ENCODE measurements around the gene KARS1.

The KARS1 gene

GRCh38 chr16:75647492-75648264 is at the start of gene KARS1, which contains the start of gene TERF2IP:
Gene KARS1 (minus strand): TSS chr16:75647665. CDS start chr16:75647639, 26 bp downstream.
Gene TERF2IP (plus strand): TSS chr16:75647773. CDS start chr16:75647883, 110 bp downstream.
- peak; percentile 96 for DNase-seq

GRCh38 chr16:75695708-75696107 is 48.2 kb upstream of the KARS1 start:
- DNase-seq, result peak; percentile 0

DNA sequence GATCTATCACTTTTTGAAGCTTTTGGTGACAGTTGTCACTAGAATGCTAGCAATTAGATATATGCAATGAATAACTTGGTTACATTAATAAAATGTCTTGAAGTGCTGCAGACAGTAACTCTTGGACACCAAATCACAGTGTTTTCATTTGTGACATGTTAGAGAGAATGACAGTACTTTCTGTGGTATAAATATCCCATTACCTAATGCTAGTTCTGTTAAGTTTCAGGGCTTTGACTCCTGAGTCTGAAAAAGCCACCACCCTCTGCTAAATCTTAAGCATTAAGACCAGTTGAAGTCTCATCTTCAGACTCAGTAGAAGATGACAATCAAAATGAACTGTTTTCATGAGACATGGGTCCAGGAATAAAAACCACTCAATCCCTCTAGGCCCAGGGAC is 39.9 kb upstream of the KARS1 start:
- no peak for DNase-seq

DNA sequence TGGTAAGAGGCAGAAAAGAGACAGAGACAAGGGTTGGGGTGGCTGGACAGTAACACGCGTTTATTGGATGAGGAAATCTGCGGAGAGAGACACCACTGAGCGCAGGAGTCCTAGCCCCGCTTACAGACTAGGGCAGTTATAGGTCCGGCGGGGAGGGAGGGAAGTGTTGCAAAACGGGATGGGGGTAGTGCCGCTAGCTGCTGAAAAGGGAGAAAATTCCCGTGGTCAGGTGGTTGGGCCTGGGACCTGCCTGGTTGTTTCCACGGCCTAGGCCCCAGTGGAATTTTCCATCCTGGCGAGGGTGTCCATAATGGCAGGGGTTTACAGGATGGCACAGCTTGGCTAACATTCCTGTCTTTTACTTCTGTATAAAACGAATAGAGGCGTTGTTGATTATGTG is 34.8 kb upstream of the KARS1 start:
- DNase-seq, result no peak

- DNase-seq, result no peak
Measured at GRCh38 chr16:75679366-75679765, 31.9 kb upstream of the KARS1 start.

GRCh38 chr16:75676909-75677308 is 29.4 kb upstream of the KARS1 start, which contains the start of gene CPHXL2:
Gene CPHXL2 (minus strand): TSS chr16:75677009. CDS start chr16:75676999, 10 bp downstream.
- no peak for DNase-seq

DNA sequence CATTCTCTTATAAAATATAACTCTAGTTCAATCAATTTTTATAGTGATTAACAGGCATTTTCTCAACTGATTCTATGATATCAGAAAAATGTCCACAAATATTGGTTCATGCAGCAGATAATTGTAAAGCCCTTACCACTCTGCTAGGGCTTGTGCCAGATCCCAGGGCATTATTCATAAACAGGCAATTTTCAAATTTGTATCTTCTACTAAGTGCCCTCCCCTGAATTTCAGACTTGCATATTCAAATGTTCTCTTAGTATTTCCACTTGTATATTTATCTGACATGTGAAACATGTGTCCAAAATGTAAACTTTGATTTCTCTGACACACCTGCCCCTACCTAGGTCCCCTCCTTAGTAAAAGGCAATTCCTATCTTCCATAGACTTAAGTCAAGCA is 20.0 kb upstream of the KARS1 start:
- DNase-seq, result no peak

GRCh38 chr16:75660726-75661302 is 13.3 kb upstream of the KARS1 start:
- DNase-seq, result no peak

DNA sequence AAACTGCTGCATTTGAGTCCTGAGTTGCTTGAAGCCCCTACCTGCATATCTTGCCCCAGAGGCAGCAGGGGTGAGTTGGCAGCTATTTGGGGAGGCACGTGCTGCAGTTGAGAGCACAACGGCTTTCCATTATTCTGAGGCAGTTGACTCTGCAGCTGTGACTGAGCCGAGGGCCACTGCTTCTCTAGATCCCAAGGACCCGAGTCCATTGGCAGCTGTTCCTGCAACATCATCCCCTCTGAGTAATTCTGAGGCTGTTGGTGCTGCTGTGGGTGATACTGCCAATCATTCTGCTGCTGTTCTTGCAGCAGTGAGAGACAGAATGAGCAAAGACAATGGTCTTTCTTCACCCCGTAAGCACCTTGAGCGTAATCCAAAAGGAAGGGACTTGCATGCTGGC is 12.9 kb upstream of the KARS1 start:
- DNase-seq, result no peak

DNA sequence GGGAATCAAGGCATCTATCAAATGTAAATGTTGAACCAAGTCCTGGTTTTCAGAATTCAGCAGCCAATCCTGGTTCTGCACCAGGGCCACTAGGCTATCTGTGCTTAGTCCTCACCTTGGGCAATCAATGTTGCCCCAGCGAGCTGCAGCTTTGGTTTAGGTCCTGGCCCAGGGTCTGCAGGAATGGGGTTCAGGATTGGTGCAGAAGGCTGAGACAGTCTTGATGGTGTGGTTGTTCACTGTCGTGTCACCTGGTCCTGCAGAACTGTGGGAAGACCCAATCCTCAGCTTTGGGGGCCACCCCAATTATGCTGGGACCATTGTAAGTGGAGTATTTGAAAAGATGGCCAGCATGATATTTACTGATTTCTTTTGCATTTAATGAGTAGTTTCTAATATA is 10.7 kb upstream of the KARS1 start:
- DNase-seq, result no peak

- DNase-seq, result no peak
Measured at GRCh38 chr16:75653922-75654321, 6.5 kb upstream of the KARS1 start.

- DNase-seq, result peak; percentile 88
Measured at GRCh38 chr16:75648265-75649076, 1.0 kb upstream of the KARS1 start.

DNA sequence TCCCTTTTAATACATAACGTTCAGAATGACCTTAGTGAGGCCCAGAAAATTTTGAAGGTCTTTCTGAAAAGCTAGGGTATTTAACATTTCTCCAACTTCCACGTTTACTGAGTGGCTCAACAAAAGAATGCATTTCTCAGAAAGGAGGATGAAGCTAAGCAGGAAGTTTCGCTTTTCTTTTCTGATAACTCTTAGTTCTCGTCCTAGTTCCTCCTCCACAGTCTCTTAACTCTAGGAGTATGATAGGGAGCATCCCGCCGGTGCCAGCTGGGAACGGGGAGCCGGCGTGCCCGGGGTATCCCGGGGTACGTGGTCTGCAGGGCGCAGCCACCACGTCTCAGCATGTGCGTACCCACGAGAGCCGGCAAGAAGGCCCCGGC is 363 bp downstream of the KARS1 start:
- DNase-seq, result no peak

- peak; percentile 57 for DNase-seq
Measured at GRCh38 chr16:75644240-75645012, 3.0 kb downstream of the KARS1 start.

DNA sequence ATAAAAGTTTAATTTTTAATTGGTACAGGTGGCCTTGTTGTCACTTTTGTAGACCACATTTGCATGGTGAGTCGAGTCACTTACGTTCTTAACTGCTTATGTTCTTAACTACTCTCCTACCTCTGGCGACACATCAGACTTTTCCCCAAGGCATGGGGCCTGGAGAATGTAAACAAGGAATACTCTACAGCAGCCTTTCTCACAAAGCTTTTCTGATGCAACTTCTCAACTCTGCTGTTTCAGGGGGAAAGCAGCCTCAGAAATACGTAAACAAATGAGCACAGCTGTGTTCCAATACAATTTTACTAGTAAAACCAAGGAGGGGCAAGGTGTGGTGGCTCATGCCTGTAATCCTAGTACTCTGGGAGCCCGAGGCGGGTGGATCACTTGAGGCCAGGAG is 6.9 kb downstream of the KARS1 start:
- DNase-seq, result no peak

GRCh38 chr16:75635036-75635435 is 12.4 kb downstream of the KARS1 start:
- DNase-seq, result no peak

GRCh38 chr16:75632857-75633256 is 14.6 kb downstream of the KARS1 start:
- no peak for DNase-seq

- no peak for DNase-seq
Measured at GRCh38 chr16:75630052-75630451, 17.4 kb downstream of the KARS1 start.

GRCh38 chr16:75629132-75629531 is 18.3 kb downstream of the KARS1 start:
- no peak for DNase-seq

DNA sequence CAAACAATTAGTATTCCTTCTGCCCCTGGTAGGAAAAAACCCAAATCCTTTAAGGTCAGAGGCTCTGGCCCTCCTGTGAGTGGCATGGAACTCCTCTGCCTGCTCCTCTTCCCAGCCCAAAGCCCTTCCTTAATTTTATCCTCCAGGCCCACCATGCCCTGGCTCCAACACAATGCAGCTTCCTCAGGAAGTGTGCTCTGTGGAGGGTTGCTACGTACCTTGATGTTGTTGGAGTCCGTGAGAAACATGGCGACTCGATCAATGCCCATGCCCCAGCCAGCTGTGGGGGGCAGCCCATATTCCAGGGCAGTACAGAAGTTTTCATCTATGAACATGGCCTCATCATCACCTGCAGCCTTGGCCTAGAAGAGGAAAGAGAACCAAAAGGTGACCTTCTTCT is 19.1 kb downstream of the KARS1 start:
- DNase-seq, result no peak

DNA sequence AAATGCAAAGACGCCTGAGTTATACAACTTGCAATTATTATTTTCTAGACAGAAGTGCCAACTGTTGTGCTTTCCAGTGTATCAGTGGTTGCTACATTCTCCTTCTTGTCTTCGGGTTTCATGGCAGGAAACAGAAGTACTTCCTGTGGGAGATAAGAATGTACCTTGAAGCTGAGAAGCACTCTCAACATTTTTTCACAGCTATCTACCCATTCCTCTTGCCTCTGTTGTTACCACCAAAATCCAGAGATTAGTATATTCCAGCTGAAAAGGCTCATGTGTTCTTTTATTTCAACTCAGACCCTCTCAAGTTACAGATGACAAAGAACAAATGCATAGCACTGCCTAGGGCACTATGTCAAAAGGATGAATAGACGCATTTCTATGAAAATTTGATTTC is 19.6 kb downstream of the KARS1 start:
- peak; percentile 42 for DNase-seq

- DNase-seq, result no peak
Measured at GRCh38 chr16:75626806-75627205, 20.7 kb downstream of the KARS1 start.

GRCh38 chr16:75624921-75625334 is 22.5 kb downstream of the KARS1 start:
- no peak for DNase-seq
